Upper lobe of left lung (tissue), 6 donors: ENCODE measurements around the gene UNC13D. TPM values are rescaled to one million over a fixed set of nuclear protein-coding genes. Genes with fewer than 3 reads are reported as not detected.

Source experiments
- ATAC-seq, 2 donors: fragments of 200-7000 bp; cut with Tn5 transposase; one replicate each; pipeline ENCODE4 v1.9.1; 2022; ENCODE audit warnings: mild to moderate bottlenecking in 2 of 2, moderate library complexity in 2 of 2; ENCODE audit not compliant: low FRiP score in 2 of 2
- DNase-seq, 2 donors: peaks; one replicate each; pipeline ENCODE4 v3.0.0-alpha.2; 2019 to 2020
- H3K27ac ChIP-seq, 4 donors: fragments of 200-600 bp; sonication (generic); one replicate each; pipeline ENCODE4 v1.5.1; 2016 to 2019
- H3K27me3 ChIP-seq, 4 donors: fragments of 200-600 bp; sonication (generic); one replicate each; pipeline ENCODE4 v1.5.1; 2017 to 2019
- H3K36me3 ChIP-seq, 4 donors: fragments of 200-600 bp; sonication (generic); one replicate each; pipeline ENCODE4 v1.5.1; 2016 to 2019
- H3K4me1 ChIP-seq, 4 donors: fragments of 200-600 bp; sonication (generic); one replicate each; pipeline ENCODE4 v1.5.1; 2018 to 2019
- H3K4me3 ChIP-seq, 4 donors: fragments of 200-600 bp; sonication (generic); one replicate each; pipeline ENCODE4 v1.5.1; 2017 to 2019; ENCODE audit warnings: mild to moderate bottlenecking in 2 of 4, moderate library complexity in 1 of 4
- H3K9me3 ChIP-seq, 4 donors: fragments of 200-600 bp; sonication (generic); one replicate each; pipeline ENCODE4 v1.5.1; 2018 to 2019
- EP300 ChIP-seq, 4 donors: sonication (generic); formaldehyde crosslinking; IDR thresholded peaks; one replicate each; pipeline ENCODE4 v1.5.1; 2017; ENCODE audit warnings: antibody characterized with exemption in 4 of 4, control low read depth in 2 of 4
- POLR2A ChIP-seq, 4 donors: fragments of 450-650 bp; IDR thresholded peaks; one replicate each; pipeline ENCODE4 v1.5.1; 2016 to 2017; ENCODE audit warnings: antibody characterized with exemption in 4 of 4, mild to moderate bottlenecking in 2 of 4
- POLR2AphosphoS5 ChIP-seq, 2 donors: sonication (generic); formaldehyde crosslinking; IDR thresholded peaks; one replicate each; pipeline ENCODE4 v1.5.1; 2017; ENCODE audit warnings: antibody characterized with exemption in 2 of 2
- WGBS, 2 donors: methylation state at CpG; one replicate each; pipeline ENCODE4 v1.1.5; 2017 to 2018; 5-methylcytosine and 5-hydroxymethylcytosine counted together
- total RNA-seq, 6 donors: library from RNA; depleted of rRNA in 4 of 6; stranded (reverse); fragments of >200 nt in 4 of 6; gene quantifications; one replicate each; pipeline versions ENCODE4 v1.1.0 to v1.2.1, GENCODE V29; 2016 to 2021
- TF ChIP-seq, protein P1 (sequence below), 6 experiments: fragments of 450-650 bp in 4 of 6; fragments of 200-600 bp in 2 of 6; sonication (generic) in 2 of 6; IDR thresholded peaks; one replicate each; pipeline ENCODE4 v1.5.1; 2016 to 2019; ENCODE audit warnings: antibody characterized with exemption in 6 of 6
- donor health status: DM: no; HTN: no; CAD: no; lungs with moderate emphysema.
- donor health status: DM: no; HTN: yes; CAD: no; lungs with severe emphysema.

UNC13D gene
- total RNA-seq, 6 donors from 2014 or later: 38.0 to 243 (median 123) TPM

DNA sequence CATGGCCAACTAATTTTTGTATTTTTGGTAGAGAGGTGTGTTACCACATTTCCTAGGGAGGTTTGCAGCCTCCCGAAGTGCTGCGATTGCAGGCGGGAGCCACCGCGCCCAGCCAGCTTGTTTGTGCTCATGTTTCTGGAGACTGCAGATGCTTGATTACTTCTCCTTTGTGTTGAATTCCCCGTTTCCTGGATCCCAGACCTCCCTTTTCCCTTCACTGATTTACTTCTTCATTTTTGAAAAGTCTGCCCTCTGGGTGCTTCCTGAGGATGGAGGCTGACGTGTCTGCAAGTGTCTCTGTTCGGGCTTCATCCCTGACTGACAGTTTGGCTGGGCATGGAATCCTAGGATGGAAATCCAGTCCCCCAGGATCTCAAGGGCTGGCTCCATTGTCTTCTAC lies 41.2 kb upstream of the UNC13D start:
- TF ChIP-seq EP300 (IDR thresholded peaks at IDR 0.05) (no peak), POLR2A (IDR thresholded peaks at IDR 0.05) (no peak)
- TF ChIP-seq, protein P1, sequence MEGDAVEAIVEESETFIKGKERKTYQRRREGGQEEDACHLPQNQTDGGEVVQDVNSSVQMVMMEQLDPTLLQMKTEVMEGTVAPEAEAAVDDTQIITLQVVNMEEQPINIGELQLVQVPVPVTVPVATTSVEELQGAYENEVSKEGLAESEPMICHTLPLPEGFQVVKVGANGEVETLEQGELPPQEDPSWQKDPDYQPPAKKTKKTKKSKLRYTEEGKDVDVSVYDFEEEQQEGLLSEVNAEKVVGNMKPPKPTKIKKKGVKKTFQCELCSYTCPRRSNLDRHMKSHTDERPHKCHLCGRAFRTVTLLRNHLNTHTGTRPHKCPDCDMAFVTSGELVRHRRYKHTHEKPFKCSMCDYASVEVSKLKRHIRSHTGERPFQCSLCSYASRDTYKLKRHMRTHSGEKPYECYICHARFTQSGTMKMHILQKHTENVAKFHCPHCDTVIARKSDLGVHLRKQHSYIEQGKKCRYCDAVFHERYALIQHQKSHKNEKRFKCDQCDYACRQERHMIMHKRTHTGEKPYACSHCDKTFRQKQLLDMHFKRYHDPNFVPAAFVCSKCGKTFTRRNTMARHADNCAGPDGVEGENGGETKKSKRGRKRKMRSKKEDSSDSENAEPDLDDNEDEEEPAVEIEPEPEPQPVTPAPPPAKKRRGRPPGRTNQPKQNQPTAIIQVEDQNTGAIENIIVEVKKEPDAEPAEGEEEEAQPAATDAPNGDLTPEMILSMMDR (IDR thresholded peaks at IDR 0.05): no peak
- DNase-seq (peak in 1 of 2 donors; percentile 33), ATAC-seq (no peak)
- H3K27me3 ChIP-seq: no peaks in the 10 kb centered on the region
- peaks cover 0 to 13% (median 7%) of the 10 kb centered on the region in 4 donors for H3K36me3 ChIP-seq
- H3K27ac ChIP-seq: no peak overlapping the region
- WGBS, 2 donors: 58 to 64% methylated on average over 8 of the region's 8 CpGs
- H3K4me1 ChIP-seq: peaks cover 0 to 10% (median 2%) of the 10 kb centered on the region in 4 donors
- no peak overlapping the region for H3K4me3 ChIP-seq
- H3K9me3 ChIP-seq: no peaks in the 10 kb centered on the region

DNA sequence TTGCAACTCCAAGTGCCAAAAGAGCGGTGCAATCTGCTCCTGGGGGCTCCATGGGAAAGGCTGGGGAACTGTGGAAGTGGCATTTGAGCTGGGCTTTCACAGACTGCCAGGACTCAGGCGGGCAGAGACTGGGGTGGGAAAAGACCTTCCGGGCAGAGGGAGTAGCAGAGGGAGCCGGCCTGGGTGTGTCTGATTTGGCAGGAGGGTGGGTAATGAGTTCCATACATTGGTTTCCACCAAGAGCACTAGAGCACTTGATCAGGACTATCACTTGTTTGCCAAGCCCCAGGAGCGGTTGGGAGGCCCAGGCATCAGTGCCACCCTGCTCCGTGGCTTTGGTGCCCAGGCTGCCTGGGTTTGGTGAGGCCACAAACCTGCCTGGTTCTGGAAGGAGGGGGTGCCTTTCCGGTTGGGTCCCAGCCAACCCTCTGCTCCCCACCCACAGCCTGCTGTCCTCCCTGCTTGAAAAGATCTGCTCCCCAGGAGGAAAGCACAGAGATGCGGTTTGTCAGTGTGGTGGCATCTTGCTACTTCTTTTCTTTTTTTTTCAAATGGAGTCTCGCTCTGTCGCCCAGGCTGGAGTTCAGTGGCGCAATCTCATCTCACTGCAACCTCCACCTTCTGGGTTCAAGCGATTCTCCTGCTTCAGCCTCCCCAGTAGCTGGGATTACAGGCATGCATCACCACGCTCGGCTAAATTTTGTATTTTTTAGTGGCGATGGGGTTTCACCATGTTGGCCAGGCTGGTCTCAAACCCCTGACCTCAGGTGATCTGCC lies 37.7 kb upstream of the UNC13D start:
- ATAC-seq: no peak
- Histone ChIP-seq H3K9me3 (no peaks in the 10 kb centered on the region), H3K4me3 (no peak overlapping the region), H3K27me3 (peaks cover 0 to 3% (median 0%) of the 10 kb centered on the region in 4 donors), H3K27ac (no peak overlapping the region), H3K36me3 (no peaks in the 10 kb centered on the region), H3K4me1 (peaks cover 8 to 27% (median 24%) of the 10 kb centered on the region in 4 donors)
- 69 to 87% methylated on average over 12 to 15 of the region's 15 CpGs for WGBS, 2 donors
- TF ChIP-seq POLR2AphosphoS5 (IDR thresholded peaks at IDR 0.05) (no peak), POLR2A (IDR thresholded peaks at IDR 0.05) (no peak), EP300 (IDR thresholded peaks at IDR 0.05) (no peak)
- TF ChIP-seq, protein P1 (IDR thresholded peaks at IDR 0.05): no peak
- DNase-seq: no peak

DNA sequence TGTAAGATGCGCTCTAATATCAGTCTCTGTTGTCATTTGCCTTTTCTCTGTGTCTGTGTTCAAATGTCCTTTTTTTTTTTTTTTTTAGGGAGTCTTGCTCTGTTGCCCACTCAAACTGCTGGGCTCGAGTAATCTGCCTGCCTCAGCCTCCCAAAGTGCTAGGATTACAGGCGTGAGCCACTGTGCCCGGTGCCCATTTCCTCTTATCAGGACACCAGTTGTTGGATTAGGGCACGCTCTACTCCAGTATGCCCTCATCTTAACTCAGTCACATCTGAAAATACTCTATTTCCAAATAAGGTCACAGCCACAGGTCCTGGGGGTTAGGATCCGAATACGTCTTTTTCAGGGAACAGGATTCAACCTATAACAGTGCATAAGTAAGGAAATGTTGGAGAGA lies 36.1 kb upstream of the UNC13D start:
- H3K27ac ChIP-seq: no peak overlapping the region
- H3K4me3 ChIP-seq: no peak overlapping the region
- peaks cover 0 to 6% (median 0%) of the 10 kb centered on the region in 4 donors for H3K36me3 ChIP-seq
- TF ChIP-seq POLR2AphosphoS5 (IDR thresholded peaks at IDR 0.05) (no peak), EP300 (IDR thresholded peaks at IDR 0.05) (no peak), POLR2A (IDR thresholded peaks at IDR 0.05) (no peak)
- TF ChIP-seq, protein P1 (IDR thresholded peaks at IDR 0.05): no peak
- no peaks in the 10 kb centered on the region for H3K9me3 ChIP-seq
- ATAC-seq: no peak
- no peak for DNase-seq
- WGBS, 2 donors: 87 to 92% methylated on average over 7 of the region's 7 CpGs
- H3K4me1 ChIP-seq: peaks cover 24 to 43% (median 40%) of the 10 kb centered on the region in 4 donors
- peaks cover 0 to 3% (median 0%) of the 10 kb centered on the region in 4 donors for H3K27me3 ChIP-seq

DNA sequence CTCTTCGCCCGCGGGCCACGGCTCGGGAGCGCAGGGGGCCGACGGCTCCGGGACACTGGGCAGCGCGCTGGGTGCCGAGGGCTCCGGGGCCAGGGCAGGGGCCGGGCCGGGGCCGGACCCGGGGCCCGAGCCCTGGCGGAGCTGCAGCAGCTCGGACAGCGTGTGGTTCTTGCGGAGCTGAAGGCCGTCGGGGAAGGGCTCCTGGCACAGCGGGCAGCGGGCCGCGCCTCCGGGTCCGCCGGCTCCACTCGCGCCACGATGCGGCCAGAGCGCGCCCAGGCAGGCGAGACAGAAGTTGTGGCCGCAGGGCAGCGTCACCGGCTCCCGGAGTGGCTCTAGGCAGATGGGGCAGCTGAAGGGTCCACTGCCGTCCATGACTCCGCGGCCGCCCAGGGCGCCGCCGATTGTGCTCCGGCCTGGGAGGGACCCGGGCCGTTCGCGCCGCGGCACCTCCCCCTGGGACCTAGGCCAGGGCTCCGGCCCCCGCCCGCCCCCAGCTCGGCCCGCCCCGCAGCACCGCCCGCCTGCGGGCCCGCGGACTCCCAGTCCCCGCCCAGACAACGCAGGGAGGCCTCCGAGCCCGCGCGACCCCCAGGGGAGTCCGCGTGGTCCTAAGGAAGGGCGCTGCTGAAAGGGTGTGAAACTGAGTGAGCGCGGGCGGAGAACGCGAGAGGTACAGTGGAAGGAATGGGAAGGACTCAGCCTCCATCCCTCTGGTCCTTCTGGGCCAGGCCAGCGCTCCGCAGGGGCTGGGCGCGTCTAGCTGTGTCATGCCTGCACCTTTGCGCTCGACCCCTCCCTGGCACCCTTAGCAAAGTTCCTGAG lies 34.2 kb upstream of the UNC13D start, which contains the start of gene TRIM47:
Gene TRIM47, minus strand, starts transcription at position 408 of the 825 bp plus-strand sequence. Its CDS starts 33 bp downstream, at position 375.
- Histone ChIP-seq H3K4me3 (peak within 1 kb of the TSS; percentile 65 to 80 (median 70)), H3K27ac (peak within 1 kb of the TSS; percentile 91 to 95 (median 94)), H3K9me3 (no peaks in the 10 kb centered on the region), H3K36me3 (peaks cover 0 to 24% (median 10%) of the 10 kb centered on the region in 4 donors), H3K27me3 (peaks cover 0 to 3% (median 0%) of the 10 kb centered on the region in 4 donors), H3K4me1 (peaks cover 42 to 55% (median 50%) of the 10 kb centered on the region in 4 donors)
- DNase-seq (peak; percentile 52 to 94), ATAC-seq (peak; percentile 9 to 78)
- TF ChIP-seq POLR2AphosphoS5 (IDR thresholded peaks at IDR 0.05) (peak; percentile 45 to 82), EP300 (IDR thresholded peaks at IDR 0.05) (no peak), POLR2A (IDR thresholded peaks at IDR 0.05) (peak in 3 of 4 donors; percentile 71 to 83 (median 77))
- TF ChIP-seq, protein P1 (IDR thresholded peaks at IDR 0.05): peak in 2 of 6 experiments; percentile 36 to 51
- 3 to 11% methylated on average over 6 to 12 of the region's 87 CpGs for WGBS, 2 donors
